Mucosa of rectum (tissue), 2 donors: ENCODE results near the gene BICDL1.
"Not testable (repeated sequence)": the region's sequence is repeated elsewhere in the genome, so short reads cannot be mapped to it uniquely, and the experiment has no call there.

Source experiments
- H3K27ac ChIP-seq, 2 donors: one replicate each; pipeline ENCODE4 v1.7.0; 2013; ENCODE audit warnings: inconsistent platforms in 2 of 2, low read depth in 2 of 2, low read length in 2 of 2
- H3K27me3 ChIP-seq, 2 donors: one replicate each; pipeline ENCODE4 v1.7.0; 2013; ENCODE audit warnings: low read length in 2 of 2; ENCODE audit not compliant: control insufficient read depth in 2 of 2, insufficient read depth in 2 of 2
- H3K36me3 ChIP-seq, 2 donors: one replicate each; pipeline ENCODE4 v1.7.0; 2013; ENCODE audit warnings: low read length in 2 of 2; ENCODE audit not compliant: control insufficient read depth in 2 of 2, insufficient read depth in 2 of 2
- H3K4me1 ChIP-seq, 2 donors: one replicate each; pipeline ENCODE4 v1.7.0; 2013; ENCODE audit warnings: low read length in 2 of 2, mild to moderate bottlenecking in 1 of 2; ENCODE audit not compliant: control insufficient read depth in 2 of 2, insufficient read depth in 2 of 2
- H3K4me3 ChIP-seq, 2 donors: one replicate each; pipeline ENCODE4 v1.7.0; 2013; ENCODE audit warnings: low read length in 2 of 2
- H3K9ac ChIP-seq, 2 donors: one replicate each; pipeline ENCODE4 v1.7.0; 2013; ENCODE audit warnings: low read length in 2 of 2, low read depth in 1 of 2, mild to moderate bottlenecking in 1 of 2
- H3K9me3 ChIP-seq, 2 donors: one replicate each; pipeline ENCODE4 v1.7.0; 2013; ENCODE audit warnings: low read length in 2 of 2; ENCODE audit not compliant: control insufficient read depth in 2 of 2
- donor health status: healthy.
- donor health status: Normal muscosa, but diverticular disease.

Gene BICDL1

GRCh38 chr12:120019197-120019596 is 30.2 kb downstream of the BICDL1 start:
- no peaks in the 10 kb centered on the region for H3K36me3 ChIP-seq
- H3K27ac ChIP-seq: no peak overlapping the region
- H3K27me3 ChIP-seq: no peaks in the 10 kb centered on the region
- no peak overlapping the region for H3K9ac ChIP-seq
- H3K4me1 ChIP-seq: no peaks in the 10 kb centered on the region
- H3K9me3 ChIP-seq: no peaks in the 10 kb centered on the region
- H3K4me3 ChIP-seq: no peak overlapping the region

DNA sequence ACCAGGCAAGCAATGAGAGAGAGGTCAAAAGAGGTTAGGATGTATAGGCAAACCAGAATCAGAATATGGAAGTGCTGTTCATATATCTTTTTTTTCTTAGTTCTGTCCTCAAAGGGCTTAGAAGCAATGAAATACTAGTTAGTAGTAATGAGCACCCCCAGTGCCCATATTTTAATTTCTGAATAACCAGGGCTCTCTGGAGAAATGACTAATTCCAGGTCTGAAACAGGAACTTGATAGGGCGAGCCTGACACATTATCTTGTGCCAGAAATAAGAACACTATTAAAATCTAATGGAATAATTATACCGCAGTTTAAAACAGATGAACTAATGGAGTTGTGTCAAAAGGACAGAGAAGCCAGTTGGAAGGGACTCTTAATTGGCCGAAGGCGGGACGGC is 30.9 kb downstream of the BICDL1 start:
- Histone ChIP-seq H3K4me1 (no peaks in the 10 kb centered on the region), H3K9ac (no peak overlapping the region), H3K9me3 (no peaks in the 10 kb centered on the region), H3K27me3 (no peaks in the 10 kb centered on the region), H3K27ac (no peak overlapping the region), H3K4me3 (no peak overlapping the region), H3K36me3 (no peaks in the 10 kb centered on the region)

- Histone ChIP-seq H3K36me3 (no peaks in the 10 kb centered on the region), H3K4me1 (no peaks in the 10 kb centered on the region), H3K27ac (no peak overlapping the region), H3K9ac (no peak overlapping the region), H3K4me3 (no peak overlapping the region), H3K27me3 (no peaks in the 10 kb centered on the region), H3K9me3 (no peaks in the 10 kb centered on the region)
Observed at GRCh38 chr12:120024193-120024592, 35.2 kb downstream of the BICDL1 start.

DNA sequence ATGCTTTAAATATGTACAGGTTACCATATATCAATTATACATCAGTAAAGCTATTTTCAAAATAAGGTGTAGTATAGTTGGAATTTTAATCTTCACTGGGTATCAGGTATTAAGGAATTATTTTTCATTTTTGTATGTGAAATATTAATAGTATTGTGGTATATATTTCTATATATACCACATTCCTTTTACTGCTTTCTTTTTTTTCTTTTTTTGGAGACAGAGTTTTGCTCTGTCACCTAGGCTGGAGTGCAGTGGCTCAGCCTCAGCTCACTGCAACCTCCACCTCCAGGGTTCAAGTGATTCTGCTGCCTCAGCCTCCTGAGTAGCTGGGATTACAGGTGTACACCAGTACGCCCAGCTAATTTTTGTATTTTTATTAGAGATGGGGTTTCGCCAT is 36.6 kb downstream of the BICDL1 start:
- no peaks in the 10 kb centered on the region for H3K27me3 ChIP-seq
- H3K4me1 ChIP-seq: no peaks in the 10 kb centered on the region
- H3K9me3 ChIP-seq: no peaks in the 10 kb centered on the region
- no peaks in the 10 kb centered on the region for H3K36me3 ChIP-seq
- no peak overlapping the region for H3K4me3 ChIP-seq
- no peak overlapping the region for H3K9ac ChIP-seq
- no peak overlapping the region for H3K27ac ChIP-seq

DNA sequence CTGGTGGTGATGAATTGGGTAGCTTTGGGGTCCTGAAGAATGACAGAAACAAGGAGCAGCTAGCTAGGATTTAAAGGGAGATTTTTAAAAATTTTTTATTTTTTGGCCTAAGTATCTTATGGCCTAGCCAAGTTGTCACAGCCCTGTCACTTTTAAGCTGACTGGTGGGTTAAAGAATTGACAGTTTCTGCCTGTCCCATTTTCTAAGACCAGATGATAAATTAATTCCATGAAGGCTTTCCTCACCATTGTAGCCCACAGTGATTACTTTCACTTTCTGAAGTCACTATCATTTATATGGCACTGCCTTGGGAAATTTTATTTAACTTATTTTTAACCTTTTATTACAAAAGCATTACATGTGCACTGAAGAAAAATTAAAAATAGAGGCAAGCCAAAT is 43.2 kb downstream of the BICDL1 start:
- Histone ChIP-seq H3K4me1 (no peaks in the 10 kb centered on the region), H3K27ac (no peak overlapping the region), H3K4me3 (no peak overlapping the region), H3K36me3 (no peaks in the 10 kb centered on the region), H3K9ac (no peak overlapping the region), H3K27me3 (no peaks in the 10 kb centered on the region), H3K9me3 (no peaks in the 10 kb centered on the region)

- Histone ChIP-seq H3K9me3 (no peaks in the 10 kb centered on the region), H3K36me3 (no peaks in the 10 kb centered on the region), H3K27me3 (no peaks in the 10 kb centered on the region), H3K4me3 (no peak overlapping the region), H3K27ac (no peak overlapping the region), H3K4me1 (no peaks in the 10 kb centered on the region), H3K9ac (no peak overlapping the region)
Observed at GRCh38 chr12:120037851-120038250, 48.8 kb downstream of the BICDL1 start.

- Histone ChIP-seq H3K27me3 (no peaks in the 10 kb centered on the region), H3K27ac (no peak overlapping the region), H3K9me3 (no peaks in the 10 kb centered on the region), H3K36me3 (no peaks in the 10 kb centered on the region), H3K4me1 (no peaks in the 10 kb centered on the region), H3K9ac (no peak overlapping the region), H3K4me3 (no peak overlapping the region)
Observed at GRCh38 chr12:120039711-120040110, 50.7 kb downstream of the BICDL1 start.

DNA sequence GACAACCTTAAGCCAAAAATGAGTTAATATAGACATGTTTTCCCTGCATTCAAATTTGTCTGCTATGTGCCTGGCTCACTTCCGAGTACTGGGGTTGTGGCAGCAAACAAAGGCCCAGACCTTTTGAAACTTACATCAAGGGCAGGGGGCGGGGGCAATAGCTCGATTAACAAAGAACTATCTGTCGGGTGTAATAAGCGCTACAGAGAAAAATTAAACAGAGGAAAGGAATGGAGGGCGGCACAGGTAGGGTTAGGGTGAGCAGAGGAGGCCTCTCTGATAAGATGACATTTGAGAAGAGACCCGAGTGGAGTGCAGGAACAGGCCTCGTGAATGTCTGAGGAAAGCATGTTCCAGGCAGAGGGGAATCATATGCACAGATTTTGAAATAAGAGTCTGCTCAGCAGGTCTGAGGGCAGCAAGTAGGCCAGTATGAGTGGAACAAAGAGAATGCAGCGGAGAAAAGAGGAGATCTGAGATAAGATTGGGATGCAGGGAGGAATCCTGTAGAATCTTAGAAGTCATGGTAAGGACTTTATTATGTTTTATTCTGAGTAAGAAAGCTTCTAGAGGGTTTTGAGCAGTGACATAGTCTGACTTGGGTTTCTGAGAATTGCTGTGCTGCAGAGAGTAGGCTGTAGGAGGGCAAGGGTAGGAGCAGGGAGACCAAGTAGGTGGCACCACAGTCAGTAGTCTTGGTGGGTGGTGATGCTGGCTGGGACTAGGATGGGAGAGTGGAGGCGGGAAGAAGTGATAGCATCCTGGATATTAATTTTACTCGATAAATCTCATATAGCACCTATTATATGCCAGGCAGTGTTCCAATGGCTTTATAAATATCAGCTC is 52.6 kb downstream of the BICDL1 start:
- H3K4me1 ChIP-seq: no peaks in the 10 kb centered on the region
- H3K9ac ChIP-seq: no peak overlapping the region
- no peaks in the 10 kb centered on the region for H3K9me3 ChIP-seq
- H3K27me3 ChIP-seq: no peaks in the 10 kb centered on the region
- no peak overlapping the region for H3K27ac ChIP-seq
- no peak overlapping the region for H3K4me3 ChIP-seq
- no peaks in the 10 kb centered on the region for H3K36me3 ChIP-seq

GRCh38 chr12:120045367-120045766 is 56.3 kb downstream of the BICDL1 start:
- not testable (repeated sequence) for H3K27ac ChIP-seq, H3K36me3 ChIP-seq, H3K9me3 ChIP-seq, H3K4me3 ChIP-seq, H3K4me1 ChIP-seq, H3K27me3 ChIP-seq, H3K9ac ChIP-seq

GRCh38 chr12:120047072-120047471 is 58.0 kb downstream of the BICDL1 start:
- Histone ChIP-seq H3K4me3 (no peak overlapping the region), H3K9ac (no peak overlapping the region), H3K27me3 (no peaks in the 10 kb centered on the region)

More at GRCh38 chr12:120047072-120047471, 58.0 kb downstream of the BICDL1 start:
- H3K4me1 ChIP-seq: no peaks in the 10 kb centered on the region
- H3K27ac ChIP-seq: no peak overlapping the region
- H3K9me3 ChIP-seq: no peaks in the 10 kb centered on the region
- no peaks in the 10 kb centered on the region for H3K36me3 ChIP-seq
